IPS-NIHi7 (cell line): Measurements from ENCODE around the gene CYP11A1.

Experiments
- DNase-seq: peaks from one replicate; pipeline ENCODE4 v3.0.0; 2012; ENCODE audit warnings: mixed read lengths; ENCODE audit errors: extremely low spot score

Gene CYP11A1

GRCh38 chr15:74347757-74348250, 19.6 kb downstream of the CYP11A1 start:
- DNase-seq, result no peak

- DNase-seq, result no peak
These were observed 22.4 kb downstream of the CYP11A1 start for GRCh38 chr15:74345051-74345450.

- DNase-seq, result no peak
These were observed 23.7 kb downstream of the CYP11A1 start for GRCh38 chr15:74343797-74344127.

- DNase-seq, result no peak
These were observed 24.2 kb downstream of the CYP11A1 start for GRCh38 chr15:74343127-74343796.

- DNase-seq, result no peak
These were observed 27.3 kb downstream of the CYP11A1 start for GRCh38 chr15:74340150-74340549.

GRCh38 chr15:74339371-74339770, 28.1 kb downstream of the CYP11A1 start:
- no peak for DNase-seq

GRCh38 chr15:74338676-74339075, 28.8 kb downstream of the CYP11A1 start:
- DNase-seq, result no peak

GRCh38 chr15:74337607-74338211, 29.7 kb downstream of the CYP11A1 start:
- DNase-seq, result no peak

- DNase-seq, result no peak
These were observed 30.3 kb downstream of the CYP11A1 start for GRCh38 chr15:74337146-74337545.

GRCh38 chr15:74336061-74337005, 31.1 kb downstream of the CYP11A1 start:
- DNase-seq, result no peak

GRCh38 chr15:74335396-74335795, 32.0 kb downstream of the CYP11A1 start:
- DNase-seq, result no peak

- DNase-seq, result no peak
These were observed 33.3 kb downstream of the CYP11A1 start for GRCh38 chr15:74334127-74334526.

GRCh38 chr15:74333662-74334061, 33.8 kb downstream of the CYP11A1 start:
- DNase-seq, result no peak

- no peak for DNase-seq
These were observed 34.4 kb downstream of the CYP11A1 start for GRCh38 chr15:74333093-74333492.

GRCh38 chr15:74332611-74333010, 34.8 kb downstream of the CYP11A1 start:
- no peak for DNase-seq

- DNase-seq, result no peak
These were observed 35.4 kb downstream of the CYP11A1 start for GRCh38 chr15:74332011-74332410.

GRCh38 chr15:74330861-74331408, 36.5 kb downstream of the CYP11A1 start:
- no peak for DNase-seq

GRCh38 chr15:74328331-74329056, 39.0 kb downstream of the CYP11A1 start:
- DNase-seq, result no peak

- no peak for DNase-seq
These were observed 39.7 kb downstream of the CYP11A1 start for GRCh38 chr15:74327756-74328155.

- no peak for DNase-seq
These were observed 40.7 kb downstream of the CYP11A1 start for GRCh38 chr15:74326746-74327145.

- no peak for DNase-seq
These were observed 42.7 kb downstream of the CYP11A1 start for GRCh38 chr15:74324714-74325113.
